HG02938 (cell line): ENCODE measurements around the gene TMSB10.
"Not testable (repeated sequence)": the region's sequence is repeated elsewhere in the genome, so short reads cannot be mapped to it uniquely, and the experiment has no call there.

Source experiments
- ATAC-seq: cut with Tn5 transposase; IDR thresholded peaks from one replicate; pipeline ENCODE4 v1.9.1; 2021; ENCODE audit warnings: mild to moderate bottlenecking, moderate library complexity; ENCODE audit not compliant: unreplicated experiment

TMSB10 gene

GRCh38 chr2:84905181-84906107, at the start of gene TMSB10:
Gene TMSB10 (plus strand): TSS chr2:84905656.
- ATAC-seq, result peak; percentile 58

- no peak for ATAC-seq
Measured at GRCh38 chr2:84855731-84856130, 49.7 kb upstream of the TMSB10 start.

GRCh38 chr2:84856787-84857186, 48.7 kb upstream of the TMSB10 start:
- ATAC-seq, result peak; percentile 62

GRCh38 chr2:84857566-84857965, 47.9 kb upstream of the TMSB10 start:
- ATAC-seq, result no peak

GRCh38 chr2:84858123-84858522, 47.3 kb upstream of the TMSB10 start:
- no peak for ATAC-seq

GRCh38 chr2:84858937-84859336, 46.5 kb upstream of the TMSB10 start:
- no peak for ATAC-seq

GRCh38 chr2:84861539-84861938, 43.9 kb upstream of the TMSB10 start:
- no peak for ATAC-seq

- ATAC-seq, result no peak
Measured at GRCh38 chr2:84862006-84862405, 43.5 kb upstream of the TMSB10 start.

- ATAC-seq, result peak; percentile 80
Measured at GRCh38 chr2:84865181-84865783, 40.2 kb upstream of the TMSB10 start.

- no peak for ATAC-seq
Measured at GRCh38 chr2:84866122-84866521, 39.3 kb upstream of the TMSB10 start.

GRCh38 chr2:84868327-84868726, 37.1 kb upstream of the TMSB10 start:
- not testable (repeated sequence) for ATAC-seq

- ATAC-seq, result no peak
Measured at GRCh38 chr2:84870306-84870705, 35.1 kb upstream of the TMSB10 start.

GRCh38 chr2:84872691-84873090, 32.8 kb upstream of the TMSB10 start:
- ATAC-seq, result not testable (repeated sequence)

GRCh38 chr2:84873350-84873749, 32.1 kb upstream of the TMSB10 start:
- no peak for ATAC-seq

GRCh38 chr2:84874381-84875212, 30.9 kb upstream of the TMSB10 start:
- no peak for ATAC-seq

GRCh38 chr2:84875213-84875560, 30.3 kb upstream of the TMSB10 start:
- ATAC-seq, result no peak

- ATAC-seq, result not testable (repeated sequence)
Measured at GRCh38 chr2:84875619-84876018, 29.8 kb upstream of the TMSB10 start.

GRCh38 chr2:84876369-84876768, 29.1 kb upstream of the TMSB10 start:
- no peak for ATAC-seq

GRCh38 chr2:84878459-84878858, 27.0 kb upstream of the TMSB10 start:
- no peak for ATAC-seq

GRCh38 chr2:84878896-84879583, 26.4 kb upstream of the TMSB10 start:
- no peak for ATAC-seq
